WTC11 (cell line): ENCODE data around the gene HADHB. TPM values are rescaled to one million over a fixed set of nuclear protein-coding genes. Genes with fewer than 3 reads are reported as not detected.

Experiments used
- ATAC-seq: fragments of 200-7000 bp; cut with Tn5 transposase; 2 replicates; pipeline ENCODE4 v1.10.0; 2021; ENCODE audit warnings: mild to moderate bottlenecking, moderate library complexity
- CTCF ChIA-PET: fragments of 300-600 bp; sonication (Branson Sonifier 250); formaldehyde crosslinking; loops from one replicate; lab custom pipeline; 2021; ENCODE audit warnings: antibody characterized with exemption; lab: Charles Lee
- POLR2A ChIA-PET: fragments of 350-600 bp; sonication (Branson Sonifier 250); formaldehyde crosslinking; loops from one replicate; lab custom pipeline; 2021; ENCODE audit warnings: antibody characterized with exemption; lab: Charles Lee
- DNase-seq: peaks from one replicate; pipeline ENCODE4 v3.0.0; 2021; ENCODE audit warnings: low spot score
- H3K27ac Mint-ChIP-seq: 2 replicates; pipeline ENCODE4 v1.8.0; 2021; ENCODE audit warnings: mixed read lengths
- H3K27me3 Mint-ChIP-seq: 2 replicates; pipeline ENCODE4 v1.8.0; 2021; ENCODE audit warnings: low read depth, mild to moderate bottlenecking, moderate library complexity, mixed read lengths
- H3K36me3 Mint-ChIP-seq: 2 replicates; pipeline ENCODE4 v1.8.0; 2021; ENCODE audit warnings: mixed read lengths
- H3K4me1 Mint-ChIP-seq: 2 replicates; pipeline ENCODE4 v1.8.0; 2022; ENCODE audit warnings: mixed read lengths
- H3K4me3 Mint-ChIP-seq: 2 replicates; pipeline ENCODE4 v1.8.0; 2021; ENCODE audit warnings: mild to moderate bottlenecking, moderate library complexity, mixed read lengths
- H3K9me3 Mint-ChIP-seq: 2 replicates; pipeline ENCODE4 v1.8.0; 2021; ENCODE audit warnings: mixed read lengths
- AFF4 ChIP-seq: sonication (generic); formaldehyde crosslinking; IDR thresholded peaks from 2 replicates; pipeline ENCODE4 v1.8.1; 2023; ENCODE audit warnings: mild to moderate bottlenecking, missing genetic modification reagents, borderline replicate concordance
- CREM ChIP-seq: sonication (generic); formaldehyde crosslinking; IDR thresholded peaks from 2 replicates; pipeline ENCODE4 v1.8.1; 2022; ENCODE audit warnings: mild to moderate bottlenecking, missing genetic modification reagents, moderate library complexity
- E2F4 ChIP-seq: sonication (generic); formaldehyde crosslinking; IDR thresholded peaks from 2 replicates; pipeline ENCODE4 v1.8.1; 2022; ENCODE audit warnings: low read depth, mild to moderate bottlenecking, moderate library complexity, missing genetic modification reagents, borderline replicate concordance
- ERG ChIP-seq: fragments of 250-450 bp; sonication (Bioruptor Pico); IDR thresholded peaks from 2 replicates; pipeline ENCODE4 v1.8.0; 2021; ENCODE audit warnings: mild to moderate bottlenecking
- FOXP1 ChIP-seq: sonication (generic); formaldehyde crosslinking; IDR thresholded peaks from 2 replicates; pipeline ENCODE4 v1.8.0; 2022; ENCODE audit warnings: missing genetic modification reagents, mild to moderate bottlenecking, moderate library complexity, borderline replicate concordance
- GRHL2 ChIP-seq: fragments of 250-450 bp; sonication (Bioruptor Pico); IDR thresholded peaks from 2 replicates; pipeline ENCODE4 v1.8.0; 2022; ENCODE audit warnings: mild to moderate bottlenecking, moderate library complexity; ENCODE audit not compliant: insufficient replicate concordance, severe bottlenecking
- GTF2I ChIP-seq: fragments of 250-450 bp; sonication (Bioruptor Pico); conservative IDR thresholded peaks from 2 replicates; pipeline ENCODE4 v1.4.0; 2021; ENCODE audit warnings: mild to moderate bottlenecking
- JUN ChIP-seq: sonication (generic); formaldehyde crosslinking; IDR thresholded peaks from 2 replicates; pipeline ENCODE4 v1.8.0; 2023; ENCODE audit warnings: mild to moderate bottlenecking, missing genetic modification reagents
- KAT7 ChIP-seq: sonication (generic); formaldehyde crosslinking; IDR thresholded peaks from 2 replicates; pipeline ENCODE4 v1.8.1; 2023; ENCODE audit warnings: missing genetic modification reagents, mild to moderate bottlenecking, borderline replicate concordance
- NFE2L1 ChIP-seq: sonication (generic); formaldehyde crosslinking; IDR thresholded peaks from 2 replicates; pipeline ENCODE4 v1.8.1; 2023; ENCODE audit warnings: missing genetic modification reagents
- NR2C2 ChIP-seq: sonication (generic); formaldehyde crosslinking; IDR thresholded peaks from 2 replicates; pipeline ENCODE4 v1.8.0; 2022; ENCODE audit warnings: mild to moderate bottlenecking, missing genetic modification reagents
- RELA ChIP-seq: sonication (generic); formaldehyde crosslinking; IDR thresholded peaks from 2 replicates; pipeline ENCODE4 v1.8.1; 2022; ENCODE audit warnings: missing genetic modification reagents, mild to moderate bottlenecking, borderline replicate concordance
- TP53 ChIP-seq: sonication (generic); formaldehyde crosslinking; IDR thresholded peaks from 2 replicates; pipeline ENCODE4 v1.8.1; 2023; ENCODE audit warnings: mild to moderate bottlenecking, missing genetic modification reagents
- USF2 ChIP-seq: sonication (generic); formaldehyde crosslinking; IDR thresholded peaks from 2 replicates; pipeline ENCODE4 v1.8.1; 2023; ENCODE audit warnings: mild to moderate bottlenecking, missing genetic modification reagents, moderate library complexity
- ZMAT4 ChIP-seq: fragments of 250-450 bp; sonication (Bioruptor Pico); IDR thresholded peaks from 2 replicates; pipeline ENCODE4 v1.9.0; 2021; ENCODE audit warnings: mild to moderate bottlenecking
- ZNF317 ChIP-seq: sonication (generic); formaldehyde crosslinking; IDR thresholded peaks from 2 replicates; pipeline ENCODE4 v1.8.1; 2023; ENCODE audit warnings: low read depth, mild to moderate bottlenecking, moderate library complexity, missing genetic modification reagents, borderline replicate concordance
- ZNF396 ChIP-seq: fragments of 250-450 bp; sonication (Bioruptor Pico); IDR thresholded peaks from 2 replicates; pipeline ENCODE4 v1.8.0; 2021; ENCODE audit warnings: mild to moderate bottlenecking, moderate library complexity, borderline replicate concordance
- ZNF423 ChIP-seq: fragments of 250-450 bp; sonication (Bioruptor Pico); IDR thresholded peaks from 2 replicates; pipeline ENCODE4 v2.1.2; 2022; ENCODE audit warnings: mild to moderate bottlenecking, moderate library complexity
- total RNA-seq: library from RNA; stranded (reverse); gene quantifications from 3 replicates; pipeline ENCODE4 v1.2.3, GENCODE V29; 2021
- TF ChIP-seq, protein P1 (sequence below): sonication (generic); formaldehyde crosslinking; IDR thresholded peaks from 2 replicates; pipeline ENCODE4 v1.8.1; 2023; ENCODE audit warnings: mild to moderate bottlenecking, moderate library complexity, missing genetic modification reagents
- TF ChIP-seq, protein P2 (sequence below): sonication (generic); formaldehyde crosslinking; IDR thresholded peaks from 2 replicates; pipeline ENCODE4 v1.8.1; 2022; ENCODE audit warnings: mild to moderate bottlenecking, missing genetic modification reagents, moderate library complexity, borderline replicate concordance

Gene HADHB
- total RNA-seq, 1 experiment from 2014 or later = 60.7 TPM

GRCh38 chr2:26214759-26215158 lies 30.0 kb upstream of the HADHB start:
- Mint-ChIP-seq H3K9me3 (no peaks in the 10 kb centered on the region), H3K4me3 (no peak overlapping the region), H3K4me1 (no peaks in the 10 kb centered on the region), H3K36me3 (peaks cover 63% of the 10 kb centered on the region), H3K27me3 (no peaks in the 10 kb centered on the region), H3K27ac (no peak overlapping the region)
- ATAC-seq (no peak), DNase-seq (no peak)
- TF ChIP-seq RELA (no peak), USF2 (CRISPR knock-in tag) (no peak), KAT7 (CRISPR knock-in tag) (no peak), ZNF317 (CRISPR knock-in tag) (no peak), FOXP1 (CRISPR knock-in tag) (no peak), ERG (no peak), ZMAT4 (CRISPR knock-in tag) (no peak), ZNF396 (CRISPR knock-in tag) (no peak), JUN (CRISPR knock-in tag) (no peak)
- TF ChIP-seq, protein P1, sequence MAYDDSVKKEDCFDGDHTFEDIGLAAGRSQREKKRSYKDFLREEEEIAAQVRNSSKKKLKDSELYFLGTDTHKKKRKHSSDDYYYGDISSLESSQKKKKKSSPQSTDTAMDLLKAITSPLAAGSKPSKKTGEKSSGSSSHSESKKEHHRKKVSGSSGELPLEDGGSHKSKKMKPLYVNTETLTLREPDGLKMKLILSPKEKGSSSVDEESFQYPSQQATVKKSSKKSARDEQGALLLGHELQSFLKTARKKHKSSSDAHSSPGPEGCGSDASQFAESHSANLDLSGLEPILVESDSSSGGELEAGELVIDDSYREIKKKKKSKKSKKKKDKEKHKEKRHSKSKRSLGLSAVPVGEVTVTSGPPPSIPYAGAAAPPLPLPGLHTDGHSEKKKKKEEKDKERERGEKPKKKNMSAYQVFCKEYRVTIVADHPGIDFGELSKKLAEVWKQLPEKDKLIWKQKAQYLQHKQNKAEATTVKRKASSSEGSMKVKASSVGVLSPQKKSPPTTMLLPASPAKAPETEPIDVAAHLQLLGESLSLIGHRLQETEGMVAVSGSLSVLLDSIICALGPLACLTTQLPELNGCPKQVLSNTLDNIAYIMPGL = no peak
- TF ChIP-seq, protein P2, sequence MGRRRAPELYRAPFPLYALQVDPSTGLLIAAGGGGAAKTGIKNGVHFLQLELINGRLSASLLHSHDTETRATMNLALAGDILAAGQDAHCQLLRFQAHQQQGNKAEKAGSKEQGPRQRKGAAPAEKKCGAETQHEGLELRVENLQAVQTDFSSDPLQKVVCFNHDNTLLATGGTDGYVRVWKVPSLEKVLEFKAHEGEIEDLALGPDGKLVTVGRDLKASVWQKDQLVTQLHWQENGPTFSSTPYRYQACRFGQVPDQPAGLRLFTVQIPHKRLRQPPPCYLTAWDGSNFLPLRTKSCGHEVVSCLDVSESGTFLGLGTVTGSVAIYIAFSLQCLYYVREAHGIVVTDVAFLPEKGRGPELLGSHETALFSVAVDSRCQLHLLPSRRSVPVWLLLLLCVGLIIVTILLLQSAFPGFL (CRISPR knock-in tag) = no peak
- CTCF ChIA-PET = no interaction called here
- POLR2A ChIA-PET = no interaction called here

DNA sequence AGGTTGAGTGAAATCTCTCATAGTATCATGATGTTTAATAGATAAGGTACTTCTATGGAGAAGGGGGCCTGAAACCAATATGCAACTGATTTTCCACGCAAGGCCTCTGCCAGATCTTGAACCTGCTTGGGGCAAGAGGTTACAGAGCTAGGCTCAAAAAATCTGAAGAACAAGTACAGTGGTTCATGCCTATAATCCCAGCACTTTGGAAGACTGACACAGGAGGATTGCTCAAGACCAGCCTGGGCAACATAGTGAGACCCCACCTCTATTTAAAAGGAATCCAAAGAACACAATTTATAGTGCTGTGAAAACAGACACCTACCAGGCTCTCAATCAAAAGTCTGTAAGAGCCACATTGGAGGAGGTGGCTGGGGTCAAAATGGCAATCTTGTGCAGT lies 28.9 kb upstream of the HADHB start:
- H3K9me3 Mint-ChIP-seq = no peaks in the 10 kb centered on the region
- CTCF ChIA-PET = no interaction called here
- no peaks in the 10 kb centered on the region for H3K4me1 Mint-ChIP-seq
- no peak for TF ChIP-seq E2F4 (CRISPR knock-in tag)
- no peak for TF ChIP-seq FOXP1 (CRISPR knock-in tag)
- TF ChIP-seq CREM (CRISPR knock-in tag) = no peak
- TF ChIP-seq GTF2I (CRISPR knock-in tag) = no peak
- no peak for TF ChIP-seq NFE2L1
- no peak for TF ChIP-seq JUN (CRISPR knock-in tag)
- no peak for TF ChIP-seq ZNF423
- TF ChIP-seq, all 79 proteins: peak for 0
- H3K27me3 Mint-ChIP-seq = no peaks in the 10 kb centered on the region
- POLR2A ChIA-PET = no interaction called here
- peaks cover 59% of the 10 kb centered on the region for H3K36me3 Mint-ChIP-seq
- no peak overlapping the region for H3K4me3 Mint-ChIP-seq
- H3K27ac Mint-ChIP-seq = no peak overlapping the region
- ATAC-seq = no peak
- no peak for DNase-seq

DNA sequence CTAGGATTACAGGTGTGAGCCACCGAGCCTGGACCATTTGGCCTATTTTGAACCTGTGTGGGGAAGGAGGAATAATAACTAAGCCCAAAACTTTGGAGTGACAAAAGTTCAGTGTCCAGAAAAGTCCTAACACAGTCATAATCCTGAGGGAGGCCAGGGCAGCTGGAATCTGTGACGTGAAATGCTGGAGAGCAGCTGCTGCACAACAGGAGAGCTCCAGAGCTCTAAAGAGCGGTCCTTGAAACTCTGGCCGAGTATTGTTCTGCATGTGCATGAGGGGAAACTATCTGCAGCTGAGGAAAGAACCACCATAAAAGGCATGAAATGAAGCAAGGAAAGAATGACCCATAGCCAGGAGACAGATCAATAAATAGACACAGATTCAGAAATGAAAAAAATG lies 28.2 kb upstream of the HADHB start:
- ChIA-PET POLR2A (no interaction called here), CTCF (interaction anchor here (0.7 to 0.9 kb wide), 2 partner anchors 45 to 99 kb away, joined by 3 to 4 read pairs; no protein-coding TSS in a partner anchor)
- Mint-ChIP-seq H3K27me3 (no peaks in the 10 kb centered on the region), H3K9me3 (no peaks in the 10 kb centered on the region), H3K36me3 (peaks cover 55% of the 10 kb centered on the region), H3K4me3 (no peak overlapping the region), H3K27ac (peak overlapping the region; percentile 36; the same call in 1 of the 2 replicates), H3K4me1 (no peaks in the 10 kb centered on the region)
- DNase-seq (no peak), ATAC-seq (no peak)
- TF ChIP-seq TP53 (CRISPR knock-in tag) = no peak
- no peak for TF ChIP-seq AFF4
- TF ChIP-seq GRHL2 (CRISPR knock-in tag) = no peak
- TF ChIP-seq NR2C2 (CRISPR knock-in tag) = no peak
